ENCODE results near the gene RPL10.

RPL10 gene

DNA sequence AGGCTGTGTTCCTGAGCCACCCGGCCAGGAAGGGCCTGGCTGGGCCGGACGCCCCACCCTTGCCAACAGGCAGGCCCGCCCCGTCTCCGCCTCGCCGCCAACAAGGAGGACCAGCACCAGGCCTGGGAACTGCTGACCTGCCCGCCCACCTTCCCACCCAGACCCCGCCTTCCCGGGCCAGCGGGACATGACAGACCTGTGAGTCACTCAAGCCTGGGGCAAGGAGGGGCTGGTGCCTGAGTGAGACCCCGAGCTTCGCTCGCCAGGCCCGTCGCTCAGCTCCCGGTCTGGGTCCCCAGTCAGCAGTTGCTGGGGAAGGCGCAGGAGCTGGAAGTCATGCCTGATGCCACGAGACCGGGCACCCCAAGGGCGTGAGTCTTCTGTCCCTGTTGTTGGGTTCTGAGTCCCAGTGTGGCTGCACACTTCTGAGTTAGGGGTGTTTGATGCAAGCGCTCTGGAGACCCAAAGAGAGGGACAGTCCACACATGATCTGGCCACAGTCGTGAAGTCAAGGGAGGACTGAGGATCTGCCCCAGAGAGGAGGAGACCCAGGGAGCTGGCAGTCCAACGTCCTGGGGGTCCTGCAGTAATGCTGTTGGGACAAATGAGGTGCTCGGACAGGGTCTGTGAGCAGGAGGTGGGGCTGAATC is 11.2 kb downstream of the RPL10 start, which contains the start of gene DNASE1L1:
DNASE1L1 (minus strand) TSS at position 33 of the 650 bp plus-strand sequence. CDS start 3,686 bp downstream, outside the sequence.
- FAIRE-seq (no peak), DNase-seq (ENCODE audit: insufficient read length, low spot score) (peak; percentile 42)
- no peak for TF ChIP-seq POLR2A (IDR thresholded peaks at IDR 0.05; ENCODE audit: low read depth, low read length)

GRCh38 chrX:154411981-154412340 is 13.8 kb downstream of the RPL10 start:
- DNase-seq (ENCODE audit: insufficient read length, low spot score) (no peak), FAIRE-seq (no peak)
- TF ChIP-seq POLR2A (IDR thresholded peaks at IDR 0.05; ENCODE audit: low read depth, low read length) = peak; percentile 64

- DNase-seq (ENCODE audit: insufficient read length, low spot score) (no peak), FAIRE-seq (no peak)
- no peak for TF ChIP-seq POLR2A (IDR thresholded peaks at IDR 0.05; ENCODE audit: low read depth, low read length)
Measured at GRCh38 chrX:154412468-154412867, 14.3 kb downstream of the RPL10 start.

GRCh38 chrX:154413142-154413541 is 15.0 kb downstream of the RPL10 start:
- DNase-seq (ENCODE audit: insufficient read length, low spot score) (no peak), FAIRE-seq (no peak)
- TF ChIP-seq POLR2A (IDR thresholded peaks at IDR 0.05; ENCODE audit: low read depth, low read length) = no peak

DNA sequence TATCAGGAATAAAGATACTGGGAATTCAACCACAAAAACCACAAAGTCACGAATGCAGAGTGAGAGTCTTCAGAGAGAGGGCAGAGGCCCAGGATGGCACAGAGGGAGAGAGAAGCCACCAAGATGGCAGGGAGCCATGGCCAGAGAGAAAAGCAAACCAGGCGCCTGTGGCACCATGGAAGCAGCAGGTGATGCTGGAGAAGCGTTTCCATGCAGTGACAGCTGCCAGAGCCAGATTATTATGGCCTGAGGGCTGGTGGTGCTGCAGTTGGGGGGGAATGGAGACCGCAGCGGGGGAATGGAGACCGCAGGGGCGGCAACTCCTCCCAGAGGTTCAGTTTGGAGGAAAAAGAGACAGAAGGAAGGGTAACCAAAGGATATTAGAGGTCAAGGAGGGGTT is 19.0 kb downstream of the RPL10 start:
- no peak for TF ChIP-seq POLR2A (IDR thresholded peaks at IDR 0.05; ENCODE audit: low read depth, low read length)
- DNase-seq (ENCODE audit: insufficient read length, low spot score) (no peak), FAIRE-seq (no peak)

GRCh38 chrX:154419189-154419588 is 21.0 kb downstream of the RPL10 start:
- DNase-seq (ENCODE audit: insufficient read length, low spot score) (no peak), FAIRE-seq (no peak)
- TF ChIP-seq POLR2A (IDR thresholded peaks at IDR 0.05; ENCODE audit: low read depth, low read length) = no peak

DNA sequence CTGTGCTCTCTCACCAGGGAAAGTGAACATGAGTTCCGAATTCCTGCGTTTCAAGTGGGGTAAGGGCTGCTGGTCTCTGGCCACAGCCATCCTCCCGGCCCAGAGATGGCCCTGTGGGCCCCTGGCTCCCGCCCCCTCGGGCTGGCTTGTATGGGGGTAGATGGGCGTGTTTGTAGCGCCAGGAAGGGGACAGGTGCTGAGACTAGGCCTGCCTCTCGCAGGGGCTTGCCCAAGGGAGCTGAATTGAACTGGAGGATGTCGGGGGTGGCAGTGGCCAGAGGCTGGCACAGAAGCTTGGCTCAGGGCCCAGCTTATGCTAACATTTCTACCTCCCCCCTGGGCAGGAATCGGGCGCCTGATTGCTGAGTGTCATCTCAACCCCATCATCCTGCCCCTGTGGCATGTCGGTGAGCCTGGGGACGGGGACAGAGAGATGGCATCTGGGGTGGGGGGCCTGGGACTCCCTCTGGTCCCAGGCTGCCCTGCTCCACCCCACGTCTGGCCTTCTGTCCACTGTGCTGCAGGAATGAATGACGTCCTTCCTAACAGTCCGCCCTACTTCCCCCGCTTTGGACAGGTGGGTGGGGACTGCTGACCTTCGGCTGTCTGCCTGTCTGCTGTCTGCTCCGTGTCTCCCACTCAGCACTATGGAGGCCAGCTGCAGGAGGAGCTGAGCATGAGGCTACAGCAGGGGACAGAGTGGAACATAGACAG is 21.7 kb downstream of the RPL10 start:
- DNase-seq (ENCODE audit: insufficient read length, low spot score) (no peak), FAIRE-seq (no peak)
- no peak for TF ChIP-seq POLR2A (IDR thresholded peaks at IDR 0.05; ENCODE audit: low read depth, low read length)

GRCh38 chrX:154420402-154420756 is 22.2 kb downstream of the RPL10 start:
- DNase-seq (ENCODE audit: insufficient read length, low spot score) = no peak
- no peak for TF ChIP-seq POLR2A (IDR thresholded peaks at IDR 0.05; ENCODE audit: low read depth, low read length)
- no peak for FAIRE-seq

DNA sequence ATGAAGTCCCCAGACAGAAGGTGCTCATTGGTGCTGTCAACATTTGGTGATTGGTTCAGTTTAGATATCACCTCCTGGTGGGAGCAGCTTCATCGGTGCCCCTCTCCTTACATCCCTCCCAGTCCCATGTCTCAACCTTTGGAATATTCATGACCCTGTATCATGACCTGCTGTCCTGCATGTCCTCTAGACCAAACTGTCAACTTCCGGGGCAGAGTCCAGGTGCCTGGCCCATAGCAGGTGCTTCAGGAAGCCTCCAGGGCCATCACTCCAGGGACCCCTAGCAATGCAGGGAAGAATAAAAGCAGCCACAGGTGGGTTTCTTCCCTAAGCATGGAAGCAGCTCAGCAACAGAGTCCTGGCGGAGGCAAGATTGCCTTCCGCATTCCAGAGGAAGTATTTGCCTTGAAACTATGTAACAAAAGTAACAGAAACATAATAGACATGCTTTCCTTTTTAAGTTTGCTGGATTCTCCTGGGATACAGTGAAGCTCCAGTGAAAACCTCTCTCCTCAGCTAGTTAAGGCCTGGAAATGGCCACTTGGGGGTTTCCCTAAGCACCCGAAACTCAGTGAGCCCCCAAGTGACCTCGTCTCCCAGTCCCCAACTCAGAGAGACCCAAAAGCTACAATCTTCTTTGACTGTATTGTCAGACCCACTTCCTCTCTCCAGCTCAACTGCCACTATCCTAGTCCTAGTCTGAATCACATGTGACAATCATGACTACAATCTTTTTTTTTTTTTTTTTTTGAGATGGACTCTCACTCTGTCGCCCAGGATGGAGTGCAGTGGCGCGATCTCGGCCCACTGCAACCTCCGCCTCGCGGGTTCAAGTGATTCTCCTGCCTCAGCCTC is 29.0 kb downstream of the RPL10 start:
- TF ChIP-seq POLR2A (IDR thresholded peaks at IDR 0.05; ENCODE audit: low read depth, low read length) = no peak
- DNase-seq (ENCODE audit: insufficient read length, low spot score) (no peak), FAIRE-seq (no peak)

GRCh38 chrX:154428176-154429171 is 30.3 kb downstream of the RPL10 start, which contains the start of gene ATP6AP1:
ATP6AP1 (plus strand) TSS chrX:154428677; CDS start chrX:154428693, 16 bp downstream.
- TF ChIP-seq POLR2A (IDR thresholded peaks at IDR 0.05; ENCODE audit: low read depth, low read length) = peak; percentile 85
- DNase-seq (ENCODE audit: insufficient read length, low spot score) (peak; percentile 61), FAIRE-seq (no peak)

DNA sequence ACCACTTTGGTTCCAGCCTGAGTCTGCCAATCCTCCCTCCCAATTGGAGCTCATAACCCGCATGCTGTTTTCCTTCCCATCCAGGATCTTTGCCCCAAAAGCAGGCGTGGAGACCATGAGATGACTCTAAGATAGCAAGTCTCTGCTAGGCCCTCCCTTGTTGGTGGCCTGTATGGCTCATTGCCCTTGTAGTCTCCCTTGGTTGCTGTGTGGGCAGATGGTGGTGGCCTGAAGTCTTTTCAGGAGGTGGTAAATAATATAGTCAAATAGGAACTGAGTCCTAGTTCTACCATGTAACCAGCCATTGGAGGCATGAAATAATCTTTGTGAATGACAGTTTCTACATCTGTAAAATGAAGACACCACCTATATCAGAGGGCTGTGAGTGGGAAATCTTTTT is 31.5 kb downstream of the RPL10 start:
- DNase-seq (ENCODE audit: insufficient read length, low spot score) = no peak
- no peak for TF ChIP-seq POLR2A (IDR thresholded peaks at IDR 0.05; ENCODE audit: low read depth, low read length)
- FAIRE-seq = no peak

- TF ChIP-seq POLR2A (IDR thresholded peaks at IDR 0.05; ENCODE audit: low read depth, low read length) = no peak
- DNase-seq (ENCODE audit: insufficient read length, low spot score) = no peak
- FAIRE-seq = no peak
Measured at GRCh38 chrX:154430479-154430878, 32.3 kb downstream of the RPL10 start.

- no peak for DNase-seq (ENCODE audit: insufficient read length, low spot score)
- no peak for TF ChIP-seq POLR2A (IDR thresholded peaks at IDR 0.05; ENCODE audit: low read depth, low read length)
- no peak for FAIRE-seq
Measured at GRCh38 chrX:154430916-154431315, 32.7 kb downstream of the RPL10 start.
